Eye (tissue), 1 donor: ENCODE results near the gene DHRS4L2.
"Not testable (repeated sequence)": the region's sequence is repeated elsewhere in the genome, so short reads cannot be mapped to it uniquely, and the experiment has no call there.

ENCODE experiments used
- DNase-seq: peaks from one replicate; pipeline ENCODE4 v3.0.0-alpha.2; 2015

The DHRS4L2 gene

DNA sequence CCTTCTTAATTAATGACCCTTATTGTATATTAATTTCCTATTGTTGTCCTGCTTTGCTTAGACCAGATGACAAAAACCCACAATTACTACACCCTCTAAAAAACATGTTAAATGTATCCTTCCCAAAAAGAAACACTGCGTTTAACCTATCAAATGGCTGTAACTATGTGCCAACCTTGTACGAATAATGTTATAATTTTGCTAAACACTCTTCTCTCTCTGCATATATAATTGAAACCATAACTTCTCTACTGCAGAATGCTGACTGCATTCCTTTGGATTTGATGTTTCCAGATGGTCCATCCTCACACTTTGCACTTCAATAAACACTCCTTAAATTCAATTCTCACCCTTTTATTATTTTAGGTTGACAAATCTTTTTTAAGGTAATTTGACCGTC lies 31.8 kb downstream of the DHRS4L2 start:
- DNase-seq, result not testable (repeated sequence)

DNA sequence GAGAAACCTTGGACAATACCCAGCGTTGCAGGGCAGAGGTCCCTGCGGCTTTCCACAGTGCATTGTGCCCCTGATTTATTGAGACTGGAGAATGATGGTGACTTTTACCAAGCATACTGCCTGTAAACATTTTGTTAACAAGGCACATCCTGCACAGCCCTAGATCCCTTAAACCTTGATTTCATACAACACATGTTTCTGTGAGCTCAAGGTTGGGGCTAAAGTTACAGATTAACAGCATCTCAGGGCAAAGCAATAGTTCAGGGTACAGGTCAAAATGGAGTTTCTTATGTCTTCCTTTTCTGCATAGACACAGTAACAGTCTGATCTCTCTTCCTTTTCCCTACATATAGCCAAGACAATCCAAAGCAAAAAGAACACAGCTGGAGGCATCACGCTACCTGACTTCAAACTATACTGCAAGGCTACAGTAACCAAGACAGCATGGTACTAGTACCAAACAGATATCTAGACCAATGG lies 36.2 kb downstream of the DHRS4L2 start:
- DNase-seq, result not testable (repeated sequence)

DNA sequence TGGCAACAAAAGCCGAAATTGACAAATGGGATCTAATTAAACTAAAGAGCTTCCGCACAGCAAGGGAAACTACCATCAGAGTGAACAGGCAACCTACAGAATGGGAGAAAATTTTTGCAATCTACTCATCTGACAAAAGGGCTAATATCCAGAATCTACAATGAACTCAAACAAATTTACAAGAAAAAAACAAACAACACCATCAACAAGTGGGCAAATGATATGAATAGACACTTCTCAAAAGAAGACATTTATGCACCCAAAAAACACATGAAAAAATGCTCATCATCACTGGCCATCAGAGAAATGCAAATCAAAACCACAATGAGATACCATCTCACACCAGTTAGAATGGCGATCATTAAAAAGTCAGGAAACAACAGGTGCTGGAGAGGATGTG lies 41.0 kb downstream of the DHRS4L2 start:
- DNase-seq, result not testable (repeated sequence)

DNA sequence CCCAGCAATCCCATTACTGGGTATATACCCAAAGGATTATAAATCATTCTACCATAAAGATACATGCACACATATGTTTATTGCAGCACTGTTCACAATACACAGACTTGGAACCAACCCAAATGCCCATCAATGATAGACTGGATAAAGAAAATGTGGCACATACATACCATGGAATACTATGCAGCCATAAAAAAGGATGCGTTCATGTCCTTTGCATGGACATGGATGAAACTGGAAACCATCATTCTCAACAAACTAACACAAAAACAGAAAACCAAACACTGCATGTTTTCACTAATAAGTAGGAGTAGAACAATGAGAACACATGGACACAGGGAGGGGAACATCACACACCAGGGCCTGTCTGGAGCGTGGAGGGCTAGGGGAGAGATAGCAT lies 42.6 kb downstream of the DHRS4L2 start:
- not testable (repeated sequence) for DNase-seq

DNA sequence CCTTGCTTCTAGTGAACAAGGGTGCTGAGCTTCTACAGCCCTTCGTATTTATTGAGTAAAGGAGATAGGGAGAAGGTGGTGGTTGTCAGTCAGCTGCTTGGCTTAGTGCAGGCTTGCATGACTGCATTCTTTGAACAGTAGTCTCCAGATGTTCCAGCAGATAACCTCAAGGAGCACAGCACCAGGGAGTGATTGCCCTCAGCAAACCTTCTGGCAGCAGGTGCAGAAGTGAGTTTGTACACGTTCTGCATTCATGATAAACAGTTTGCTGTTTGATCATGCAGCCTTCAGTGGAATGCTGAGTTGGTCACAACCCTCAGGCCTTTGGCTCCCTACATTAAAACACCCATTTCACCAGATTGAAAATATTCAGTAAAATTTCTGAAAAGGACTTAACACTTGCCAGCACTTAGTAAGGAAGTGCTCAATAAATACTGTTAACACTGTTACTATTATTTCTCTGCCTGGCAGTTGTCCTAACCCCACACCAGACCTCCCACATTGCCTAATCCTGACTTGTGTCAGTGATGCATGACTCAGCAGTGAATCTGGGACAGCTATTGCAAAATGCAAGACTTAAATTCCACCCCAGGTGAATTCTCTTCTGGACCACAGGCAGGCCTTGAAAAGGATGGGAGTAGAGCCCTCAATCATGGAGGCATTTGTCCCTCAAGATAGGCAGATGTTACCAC lies 44.1 kb downstream of the DHRS4L2 start:
- no peak for DNase-seq

DNA sequence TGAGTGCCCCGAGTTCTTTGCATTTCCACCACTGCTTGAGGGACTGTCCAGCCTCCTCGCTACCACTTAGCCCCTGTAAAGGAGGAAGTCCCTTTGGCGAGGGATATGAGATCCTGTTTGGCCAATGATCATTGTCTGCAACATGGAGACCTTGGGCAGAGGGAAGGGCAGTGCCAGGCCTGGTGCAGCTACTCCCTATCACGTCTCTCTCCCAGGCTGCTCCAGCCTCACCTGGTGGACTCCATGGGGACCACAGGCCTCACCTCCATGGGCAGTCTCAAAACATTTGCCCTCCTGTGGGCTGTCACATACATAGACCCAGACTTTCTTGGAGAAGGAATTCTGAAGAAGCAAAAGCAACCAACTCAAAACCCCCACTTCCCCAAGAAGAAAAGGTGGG lies 47.0 kb downstream of the DHRS4L2 start:
- not testable (repeated sequence) for DNase-seq

DNA sequence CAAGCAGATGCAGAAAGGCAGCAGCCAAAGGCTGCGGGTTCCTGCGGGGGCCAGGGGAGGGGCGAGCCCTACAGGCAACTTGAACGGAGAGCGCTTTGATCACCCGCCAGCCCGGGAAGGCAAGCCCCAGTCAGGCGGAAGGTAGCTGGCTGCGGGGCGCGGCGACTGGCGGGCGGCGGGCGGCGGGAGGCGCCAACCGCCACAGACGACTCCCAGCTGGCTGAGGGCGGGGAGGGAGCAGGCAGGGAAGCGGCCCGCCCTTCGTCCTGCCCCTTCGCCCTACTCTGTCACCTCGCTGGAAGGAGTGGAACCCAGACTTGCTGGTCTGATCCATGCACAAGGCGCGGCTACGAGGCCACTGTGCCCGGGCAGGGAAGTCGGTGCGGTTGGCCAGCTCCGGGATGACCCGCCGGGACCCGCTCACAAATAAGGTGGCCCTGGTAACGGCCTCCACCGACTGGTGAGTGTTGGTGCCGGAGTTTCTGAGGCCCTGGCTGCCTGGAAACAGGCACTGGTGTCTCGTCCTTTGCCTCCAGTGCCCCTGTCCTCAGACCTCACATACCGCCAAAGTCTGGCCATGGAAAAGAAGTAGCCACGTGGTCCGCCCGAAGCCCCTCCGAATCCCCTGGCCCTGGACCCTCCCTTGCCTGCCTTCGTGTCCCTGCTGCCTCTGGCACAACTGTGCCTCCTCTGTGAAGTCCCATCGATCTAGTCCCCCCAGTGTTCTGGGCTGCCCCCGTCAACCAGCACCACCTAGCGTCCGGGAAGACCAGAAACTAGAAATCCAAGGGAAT lies 47.6 kb downstream of the DHRS4L2 start:
- DNase-seq, result peak; percentile 92

DNA sequence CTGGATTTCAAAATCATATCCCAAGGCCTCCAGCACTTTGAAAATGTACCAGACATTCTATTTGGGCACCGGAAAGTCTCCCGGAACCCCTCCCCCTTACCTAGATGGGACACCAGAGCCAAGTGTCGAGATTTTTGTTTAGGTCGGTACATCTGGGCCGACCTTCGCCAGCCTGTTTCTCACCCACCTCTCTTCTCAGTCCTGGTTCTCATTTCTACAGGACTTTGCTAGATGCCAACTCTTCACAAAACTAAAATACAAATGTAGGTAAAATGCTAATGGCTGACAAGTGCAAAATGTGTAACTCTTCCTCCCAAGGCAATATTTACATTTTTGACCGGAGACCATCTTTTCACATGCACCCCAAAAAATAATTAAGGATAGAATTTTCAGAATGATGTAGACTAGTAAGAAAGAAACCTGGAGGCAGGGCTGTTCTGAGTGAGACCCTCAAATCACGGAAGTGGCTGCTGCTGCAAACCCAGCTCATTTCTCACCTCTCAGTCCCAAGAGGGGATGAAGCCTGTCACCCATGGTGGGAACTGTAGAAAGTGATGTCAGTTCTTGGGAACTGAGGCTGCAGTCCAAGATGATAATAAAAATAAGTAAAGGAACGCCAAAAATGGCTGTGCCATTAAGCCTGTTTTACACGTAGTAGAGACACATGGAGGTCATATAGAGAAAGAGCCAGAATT lies 48.4 kb downstream of the DHRS4L2 start:
- not testable (repeated sequence) for DNase-seq

DNA sequence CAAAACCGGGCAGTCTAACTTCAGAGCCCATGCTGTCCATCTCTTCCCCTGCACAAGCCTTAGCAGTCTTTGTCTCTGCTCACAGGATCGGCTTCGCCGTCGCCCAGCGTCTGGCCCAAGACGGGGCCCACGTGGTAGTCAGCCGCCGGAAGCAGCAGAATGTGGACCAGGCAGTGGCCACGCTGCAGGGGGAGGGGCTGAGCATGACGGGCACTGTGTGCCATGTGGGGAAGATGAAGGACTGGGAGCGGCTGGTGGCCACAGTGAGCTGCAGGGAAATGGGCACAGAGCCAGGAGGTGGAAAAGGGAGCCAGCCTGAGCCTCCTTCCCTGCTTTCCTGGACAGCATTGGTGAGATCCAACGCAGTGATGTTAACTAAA lies 48.9 kb downstream of the DHRS4L2 start:
- DNase-seq, result no peak

DNA sequence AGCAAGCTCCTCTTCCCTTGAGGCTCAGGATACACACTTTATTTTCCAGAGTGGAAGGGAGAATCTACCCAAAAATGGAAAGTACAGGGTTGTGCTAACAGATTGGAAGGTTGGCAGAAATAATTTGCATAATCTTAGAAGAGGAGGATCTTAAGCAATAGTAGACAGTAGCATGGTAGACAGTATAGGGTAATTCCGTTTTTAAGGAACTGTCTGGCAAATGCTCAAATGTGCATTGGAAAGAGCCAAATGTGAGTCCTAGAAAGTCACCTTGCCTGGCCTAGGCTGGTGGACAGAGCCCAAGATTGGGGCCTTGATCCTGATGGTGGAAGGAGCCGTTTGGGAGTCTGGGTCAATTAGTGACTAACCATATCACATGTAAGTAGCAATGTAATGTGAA lies 50.0 kb downstream of the DHRS4L2 start:
- DNase-seq, result no peak

DNA sequence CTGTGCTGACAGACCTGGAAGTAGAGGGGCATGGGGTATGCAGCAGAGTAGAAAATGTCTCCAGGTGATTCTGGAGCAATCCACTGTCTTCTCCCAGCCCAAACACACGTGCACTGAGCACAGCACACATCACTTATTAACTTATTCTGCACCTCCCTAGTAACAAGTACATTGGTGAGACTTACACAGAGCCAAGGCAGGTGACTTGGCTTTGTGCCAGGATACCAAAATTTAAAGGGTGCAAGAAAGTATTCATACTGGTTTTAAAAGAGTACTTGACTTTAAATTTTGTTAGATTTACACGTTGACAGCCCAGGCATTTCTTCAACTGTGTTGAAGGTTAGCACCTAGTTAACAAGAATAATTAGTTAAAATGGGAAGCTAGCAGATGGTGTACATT lies 52.0 kb downstream of the DHRS4L2 start:
- no peak for DNase-seq

DNA sequence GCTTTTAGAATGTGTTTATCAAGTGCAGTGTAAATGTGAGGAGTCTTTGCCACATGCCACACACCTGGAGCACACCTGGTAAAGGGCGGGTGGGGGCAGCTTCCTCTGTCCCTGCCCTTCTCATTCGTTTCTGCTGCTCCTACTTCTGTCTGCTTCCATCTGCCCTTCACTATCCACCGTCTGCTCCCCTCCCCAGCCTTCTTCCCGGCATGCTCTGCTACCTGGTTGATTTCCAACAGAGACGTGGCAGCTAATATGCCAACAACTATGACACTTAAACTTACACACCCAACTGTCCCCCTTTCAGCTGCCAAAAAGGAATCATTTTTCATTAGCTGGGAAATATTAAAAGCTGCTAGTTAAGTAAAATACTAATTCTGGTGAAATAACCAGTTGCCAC lies 54.0 kb downstream of the DHRS4L2 start:
- DNase-seq, result no peak

DNA sequence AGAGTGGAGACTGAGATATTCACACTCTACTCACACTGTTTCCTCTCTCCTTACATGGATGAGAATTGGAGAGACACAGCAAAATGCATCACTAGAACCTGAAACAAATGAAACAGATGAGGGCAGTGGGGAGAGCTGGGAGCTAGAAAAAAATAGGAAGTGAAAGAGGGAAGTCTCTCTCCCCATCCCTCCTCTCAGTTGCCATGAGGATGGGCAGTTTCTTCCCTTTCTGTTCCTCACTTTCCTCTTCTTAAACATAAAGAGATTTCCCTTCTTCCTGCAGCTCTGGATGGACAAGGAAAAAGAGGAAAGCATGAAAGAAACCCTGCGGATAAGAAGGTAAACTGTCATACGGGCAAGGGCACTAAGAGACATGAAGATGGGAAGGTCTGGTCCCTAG lies 60.3 kb downstream of the DHRS4L2 start:
- not testable (repeated sequence) for DNase-seq

DNA sequence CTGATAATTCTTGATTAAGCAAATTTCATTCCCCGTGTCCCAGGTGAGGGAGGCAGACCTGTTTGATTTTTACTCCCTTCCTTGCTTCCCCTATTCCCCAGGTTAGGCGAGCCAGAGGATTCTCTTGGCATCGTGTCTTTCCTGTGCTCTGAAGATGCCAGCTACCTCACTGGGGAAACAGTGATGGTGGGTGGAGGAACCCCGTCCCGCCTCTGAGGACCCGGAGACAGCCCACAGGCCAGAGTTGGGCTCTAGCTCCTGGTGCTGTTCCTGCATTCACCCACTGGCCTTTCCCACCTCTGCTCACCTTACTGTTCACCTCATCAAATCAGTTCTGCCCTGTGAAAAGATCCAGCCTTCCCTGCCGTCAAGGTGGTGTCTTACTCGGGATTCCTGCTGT lies 62.0 kb downstream of the DHRS4L2 start:
- not testable (repeated sequence) for DNase-seq

DNA sequence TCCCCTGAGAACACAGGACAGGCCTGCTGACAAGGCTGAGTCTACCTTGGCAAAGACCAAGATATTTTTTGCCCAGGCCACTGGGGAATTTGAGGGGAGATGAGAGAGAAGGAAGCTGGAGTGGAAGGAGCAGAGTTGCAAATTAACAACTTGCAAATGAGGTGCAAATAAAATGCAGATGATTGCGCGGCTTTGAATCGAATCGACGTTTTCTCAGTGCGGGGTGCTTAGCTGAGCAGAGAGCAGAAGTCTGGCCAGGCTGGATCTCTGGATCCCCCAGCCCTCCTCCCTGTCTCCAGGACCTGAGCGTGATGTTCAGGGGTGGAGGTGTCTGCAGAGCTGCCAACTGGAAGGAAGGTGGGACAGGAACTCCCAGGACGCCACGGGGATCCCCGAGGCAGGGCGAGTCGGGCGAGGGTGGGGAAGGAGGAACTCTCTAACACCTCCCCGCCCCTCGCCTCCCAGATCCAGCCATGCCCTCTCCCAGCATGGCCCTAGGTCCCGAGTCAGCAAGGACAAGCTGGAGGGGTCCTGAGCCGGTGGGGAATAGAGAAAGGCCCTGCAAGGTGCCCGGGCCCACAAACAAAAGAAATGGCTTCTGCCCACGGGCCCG lies 62.6 kb downstream of the DHRS4L2 start:
- no peak for DNase-seq

DNA sequence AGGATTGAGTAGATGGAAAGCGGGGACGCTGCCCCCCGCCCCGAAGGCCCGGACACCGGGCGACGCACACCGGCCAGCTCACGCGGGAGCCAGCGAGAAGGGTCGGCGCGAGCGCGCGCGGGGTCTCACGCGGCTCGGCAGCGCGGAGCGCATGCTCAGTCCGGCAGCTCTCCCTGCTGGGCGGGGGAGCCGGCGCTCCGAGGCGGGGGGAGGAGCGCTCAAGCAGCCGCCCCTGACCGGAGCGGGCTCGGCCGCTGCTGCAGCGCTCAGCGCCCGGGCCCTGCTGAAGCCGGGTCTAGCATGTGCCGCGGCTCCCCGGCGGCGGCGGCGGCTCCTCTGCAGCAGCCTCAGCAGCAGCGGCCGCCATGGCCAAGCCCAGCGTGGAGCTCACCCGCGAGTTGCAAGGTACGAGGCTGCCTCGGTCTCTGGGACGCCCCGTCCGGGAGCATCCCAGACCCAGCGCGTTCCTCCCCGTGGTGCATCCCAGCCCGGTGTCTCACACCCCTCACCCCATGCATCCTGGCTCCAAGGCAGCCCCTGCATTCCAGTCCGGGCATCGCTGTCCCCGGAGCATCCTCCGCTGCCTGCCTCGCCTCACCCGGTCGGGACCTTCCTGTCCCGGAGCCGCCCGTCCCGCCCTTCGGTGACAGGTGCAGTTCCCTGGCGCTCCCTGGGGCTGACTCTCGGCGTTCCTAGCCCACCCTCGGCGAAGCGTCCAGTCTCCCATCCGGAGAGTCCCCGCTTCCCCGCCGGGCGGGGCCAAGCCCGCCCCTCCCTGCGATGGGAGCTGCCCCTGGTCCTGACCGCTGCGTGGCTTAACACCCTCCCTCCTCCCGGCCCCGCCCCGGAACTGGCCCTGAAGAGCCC lies 63.3 kb downstream of the DHRS4L2 start, which contains the start of gene CARMIL3:
Gene CARMIL3, plus strand, starts transcription at position 221 of the 867 bp plus-strand sequence. Its CDS starts 145 bp downstream, at position 366.
- DNase-seq, result peak; percentile 89

DNA sequence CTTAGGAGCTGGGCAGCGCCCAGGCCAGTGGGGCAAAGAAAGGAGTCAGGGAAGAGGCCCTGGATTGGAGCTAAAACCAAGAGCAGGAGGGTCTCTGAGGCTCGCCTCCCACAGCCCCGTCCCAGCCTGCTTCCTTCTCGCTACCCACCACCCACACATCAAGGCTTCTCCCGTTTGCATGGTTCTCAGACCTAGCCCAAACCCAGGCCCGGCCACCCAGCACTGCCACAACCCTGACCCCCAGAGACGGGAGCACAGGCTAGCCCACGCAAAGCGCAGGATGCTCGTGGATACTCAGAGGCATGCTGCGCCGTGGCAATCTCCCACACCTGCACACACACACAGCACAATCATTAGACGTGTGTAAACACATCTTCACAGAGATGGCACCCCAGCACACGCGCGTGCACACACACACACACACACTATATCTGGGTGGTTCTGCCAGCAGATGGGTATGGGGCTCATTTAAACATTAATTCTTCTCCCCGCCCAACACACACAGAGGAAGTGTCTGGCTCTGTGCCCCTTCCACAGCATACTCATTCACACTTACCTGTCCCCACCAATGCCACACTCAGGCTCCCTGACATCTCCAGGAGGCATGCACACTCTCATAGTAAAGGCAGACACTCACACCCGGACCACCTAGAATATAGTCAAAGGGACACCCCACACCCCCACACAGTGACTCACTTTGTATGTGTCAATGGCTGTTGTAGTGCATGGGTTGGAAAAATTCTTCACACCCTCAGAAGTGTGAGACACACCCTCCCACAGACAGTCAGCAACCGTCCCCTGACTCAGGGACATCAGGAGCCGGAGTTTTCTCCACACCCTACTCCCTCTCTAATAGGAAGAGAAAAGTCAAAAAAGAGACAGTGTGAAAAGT lies 64.2 kb downstream of the DHRS4L2 start:
- DNase-seq, result no peak

DNA sequence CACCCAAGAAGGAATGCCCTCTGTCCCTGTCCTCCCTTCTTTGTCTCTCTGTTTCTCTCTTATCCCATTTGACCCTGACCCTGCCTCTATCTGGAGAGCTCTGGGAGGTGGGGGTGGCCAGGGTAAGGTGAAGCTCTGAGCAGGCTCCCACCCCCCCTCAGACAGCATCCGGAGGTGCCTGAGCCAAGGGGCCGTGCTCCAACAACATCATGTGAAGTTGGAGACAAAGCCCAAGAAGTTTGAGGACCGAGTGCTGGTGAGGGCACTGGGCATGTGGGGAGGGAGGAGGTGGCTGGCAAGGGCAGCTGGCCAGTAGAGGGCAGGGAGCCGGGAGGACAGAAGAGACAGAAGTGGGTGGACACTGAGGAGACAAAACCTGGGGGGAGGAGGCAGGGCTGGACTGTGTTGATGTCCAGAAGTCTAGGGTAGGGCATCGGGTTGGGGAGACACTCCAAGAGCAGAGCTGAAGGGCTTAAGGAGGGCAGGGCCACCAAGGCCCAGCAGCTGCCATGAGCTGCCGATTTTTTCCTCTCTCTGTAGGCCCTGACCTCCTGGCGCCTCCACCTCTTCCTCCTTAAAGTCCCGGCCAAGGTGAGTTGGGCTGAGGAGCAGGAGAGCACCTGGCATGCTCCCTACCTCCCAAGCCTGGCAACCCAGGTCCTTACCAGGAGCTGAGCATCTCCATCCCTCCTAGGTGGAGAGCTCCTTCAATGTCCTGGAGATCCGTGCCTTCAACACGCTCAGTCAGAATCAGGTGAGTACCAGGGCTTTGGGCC lies 65.0 kb downstream of the DHRS4L2 start:
- DNase-seq, result no peak

DNA sequence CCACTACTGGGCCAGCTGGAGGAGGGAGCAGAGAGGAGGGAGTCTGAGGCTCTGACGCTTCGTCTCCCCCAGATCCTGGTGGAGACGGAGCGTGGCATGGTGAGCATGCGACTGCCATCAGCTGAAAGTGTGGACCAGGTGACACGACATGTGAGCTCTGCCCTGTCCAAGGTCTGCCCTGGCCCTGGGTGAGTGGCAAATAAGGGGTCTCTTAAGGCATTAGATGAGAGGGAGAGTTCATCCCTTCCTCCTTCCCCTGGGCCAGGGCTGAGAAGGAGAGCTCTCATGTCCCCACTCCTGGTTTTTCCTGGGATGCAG lies 65.6 kb downstream of the DHRS4L2 start:
- no peak for DNase-seq

DNA sequence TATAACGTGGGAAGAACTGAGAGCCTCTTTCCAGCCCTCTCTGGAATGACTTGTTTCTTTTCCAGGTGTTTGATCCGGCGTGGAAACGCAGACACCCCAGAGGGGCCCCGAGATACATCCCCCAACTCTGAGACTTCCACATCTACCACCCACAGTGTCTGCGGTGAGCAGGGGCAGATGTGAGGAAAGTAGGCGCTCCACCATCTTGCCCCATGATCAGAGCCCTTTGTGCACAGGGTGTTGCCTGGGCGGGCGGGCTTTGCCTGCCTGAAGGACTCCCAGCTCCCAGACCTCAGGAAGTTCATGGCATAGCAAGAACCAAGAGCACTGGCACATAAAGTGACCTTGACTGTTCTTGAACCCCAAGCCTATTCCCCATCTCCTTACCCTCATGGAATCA lies 65.9 kb downstream of the DHRS4L2 start:
- DNase-seq, result no peak
